ENCODE measurements around the gene PRRT1.

GRCh38 chr6:32174416-32174815 lies 22.7 kb upstream of the PRRT1 start:
- TF ChIP-seq CTCF (IDR thresholded peaks at IDR 0.05 in 8 of 11, conservative IDR thresholded peaks at IDR 0.05 in 3 of 11), result no peak
- TF ChIP-seq POLR2A (IDR thresholded peaks at IDR 0.05), result no peak
- TF ChIP-seq POLR2AphosphoS5 (IDR thresholded peaks at IDR 0.05), result no peak

All from spleen (tissue), 7 donors.